Sciatic nerve (tissue), 2 donors: ENCODE measurements around the gene CD300C. TPM values are rescaled to one million over a fixed set of nuclear protein-coding genes. Genes with fewer than 3 reads are reported as not detected.
"Not testable (repeated sequence)": the region's sequence is repeated elsewhere in the genome, so short reads cannot be mapped to it uniquely, and the experiment has no call there.

Experiments
- ATAC-seq: fragments of 200-7000 bp; cut with Tn5 transposase; one replicate; pipeline ENCODE4 v1.9.1; 2020; ENCODE audit warnings: mild to moderate bottlenecking, moderate library complexity
- DNase-seq: peaks from one replicate; pipeline ENCODE4 v3.0.0-alpha.2; 2020; ENCODE audit warnings: low spot score
- intact Hi-C: fragments of 100-400 bp; cut with DNase I; formaldehyde crosslinking; loops from one replicate; pipeline ENCODE4 v1.14.2; 2022
- total RNA-seq: library from RNA; stranded (reverse); fragmentation: NEBNext Ultra II Directional; extraction: Animal tissue kit (Norgen Biotek cat#: 25700); gene quantifications from one replicate; pipeline ENCODE4 v1.2.1, GENCODE V29; 2021
- donor health status: DM: no; HTN: no; CAD: no.
- donor health status: DM: no; HTN: no; CAD: no.

CD300C gene
- total RNA-seq, result 1.7 TPM

DNA sequence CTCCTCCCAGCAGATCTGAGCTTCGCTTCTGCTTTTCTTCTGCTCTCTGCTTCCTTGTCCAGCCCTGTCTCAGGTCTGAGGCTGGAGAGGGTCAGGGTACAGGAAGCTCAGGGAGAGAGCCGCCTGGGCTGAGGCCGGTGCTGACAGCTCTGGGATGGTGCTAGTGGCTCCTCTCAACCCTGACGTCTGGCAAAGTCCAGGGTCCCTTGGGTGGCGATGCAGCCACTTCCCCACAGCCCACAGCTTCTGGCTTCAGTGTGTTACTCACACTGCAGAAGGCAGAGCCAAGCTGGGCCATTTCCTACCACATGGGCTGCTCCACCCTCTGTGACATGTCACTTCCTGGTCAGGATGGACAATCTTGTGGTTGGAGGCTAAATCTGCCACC is at the start of gene CD300C:
Gene CD300C, minus strand, starts transcription at position 273 of the 388 bp plus-strand sequence. CDS start 333 bp downstream, outside the sequence.
- peak; percentile 71 for ATAC-seq

DNA sequence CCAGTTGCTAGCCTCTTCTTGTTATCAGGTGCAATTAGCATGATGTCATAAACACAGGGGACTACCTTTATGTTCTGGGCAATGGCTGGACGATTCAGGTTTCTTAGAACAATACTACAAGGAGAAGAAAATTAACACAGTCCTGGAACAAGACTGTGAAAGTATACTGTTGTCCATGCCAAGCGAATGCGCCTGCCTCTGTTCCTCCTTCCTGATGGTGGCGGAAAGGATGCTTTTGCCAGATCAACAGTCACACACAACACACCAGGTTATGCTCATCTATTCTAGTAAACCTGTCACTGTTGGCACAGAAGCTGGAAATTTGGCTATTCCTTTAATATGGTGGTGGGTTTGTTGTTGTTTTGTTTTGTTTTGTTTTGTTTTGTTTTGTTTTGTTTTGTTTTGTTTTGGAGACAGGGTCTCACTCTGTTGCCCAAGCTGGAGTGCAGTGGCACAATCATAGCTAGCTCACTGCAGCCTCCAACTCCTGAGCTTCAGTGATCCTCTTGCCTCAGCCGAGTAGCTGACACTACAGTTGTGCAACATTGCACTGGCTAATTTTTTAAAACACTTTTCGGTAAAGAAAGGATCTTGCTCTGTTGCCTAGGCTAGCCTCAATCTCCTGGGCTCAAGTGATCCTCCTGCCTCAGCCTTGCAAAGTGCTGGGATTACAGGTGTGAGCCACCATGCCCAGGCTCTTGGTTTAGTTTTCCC is 49.3 kb upstream of the CD300C start:
- intact Hi-C loops, result no loop called here
- DNase-seq (no peak), ATAC-seq (no peak)

More for the DNA sequence above, at the start of gene CD300C:
- intact Hi-C loops, result no loop called here
- no peak for DNase-seq

DNA sequence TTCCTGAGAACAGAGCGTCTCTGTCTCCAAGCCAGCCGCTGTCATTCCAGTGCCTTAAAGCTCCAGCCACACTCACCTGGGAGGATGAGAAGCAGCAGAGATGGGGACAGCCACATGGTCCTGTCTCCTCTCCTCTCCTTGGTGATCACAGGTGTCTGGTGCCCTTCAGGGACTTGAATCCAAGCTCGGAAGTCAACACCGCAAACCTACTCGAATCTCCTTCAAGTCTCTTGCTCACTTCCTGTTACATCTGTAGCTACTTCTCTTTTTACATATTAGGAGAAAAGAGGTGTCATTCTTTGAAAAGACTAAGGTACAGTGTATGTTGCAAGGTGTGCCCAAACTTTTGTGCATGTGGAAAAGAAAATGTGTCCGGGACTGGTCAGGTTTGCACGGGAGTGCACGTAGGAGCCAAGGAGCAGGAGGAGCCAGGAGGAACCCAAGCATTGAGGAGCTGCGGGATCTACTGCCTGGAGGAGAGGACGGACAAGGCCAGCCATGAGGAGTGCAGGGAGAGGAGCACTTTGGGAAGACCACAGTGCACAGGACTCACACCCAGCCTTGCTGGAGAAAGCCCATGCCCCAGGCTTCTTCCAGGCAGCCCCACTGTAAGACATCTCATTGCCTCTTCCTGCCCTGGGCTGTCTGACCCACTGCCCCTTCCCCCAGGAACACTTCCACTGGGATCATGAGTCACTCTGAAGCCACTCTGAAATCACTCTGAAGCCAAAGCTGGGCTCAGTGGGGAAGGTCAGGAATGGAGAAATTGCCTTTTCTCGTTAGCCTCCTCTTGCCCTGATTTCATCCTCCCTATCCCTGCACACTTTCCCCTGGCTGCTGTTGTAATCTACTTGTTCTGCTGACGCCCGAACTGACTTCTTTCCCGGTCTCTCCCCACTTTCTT is 46.4 kb upstream of the CD300C start, which contains the start of gene CD300LD:
Gene CD300LD, minus strand, starts transcription at position 197 of the 904 bp plus-strand sequence. Its CDS starts 81 bp downstream, at position 116.
- no peak for DNase-seq

DNA sequence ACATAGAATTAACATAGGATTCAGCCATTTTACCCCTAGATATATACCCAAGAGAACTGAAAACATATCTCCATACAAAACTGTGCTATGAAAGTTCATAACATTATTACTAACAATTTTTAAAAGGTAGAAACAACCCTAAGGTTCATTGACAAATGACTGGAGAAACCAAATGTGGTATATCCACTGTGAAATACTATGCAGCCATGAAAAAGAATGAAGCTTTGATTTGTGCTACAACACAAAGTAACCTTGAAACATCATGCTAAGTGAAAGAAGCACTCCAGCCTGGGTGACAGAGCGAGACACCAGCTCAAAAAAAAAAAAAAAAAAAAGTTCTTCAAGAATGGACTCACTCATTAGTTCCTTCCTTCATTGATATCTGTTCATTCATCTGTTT is 45.6 kb upstream of the CD300C start:
- no peak for ATAC-seq
- no peak for DNase-seq
- intact Hi-C loops, result no loop called here

More for the DNA sequence above, 46.4 kb upstream of the CD300C start, which contains the start of gene CD300LD:
- intact Hi-C loops, result no loop called here
- no peak for ATAC-seq

DNA sequence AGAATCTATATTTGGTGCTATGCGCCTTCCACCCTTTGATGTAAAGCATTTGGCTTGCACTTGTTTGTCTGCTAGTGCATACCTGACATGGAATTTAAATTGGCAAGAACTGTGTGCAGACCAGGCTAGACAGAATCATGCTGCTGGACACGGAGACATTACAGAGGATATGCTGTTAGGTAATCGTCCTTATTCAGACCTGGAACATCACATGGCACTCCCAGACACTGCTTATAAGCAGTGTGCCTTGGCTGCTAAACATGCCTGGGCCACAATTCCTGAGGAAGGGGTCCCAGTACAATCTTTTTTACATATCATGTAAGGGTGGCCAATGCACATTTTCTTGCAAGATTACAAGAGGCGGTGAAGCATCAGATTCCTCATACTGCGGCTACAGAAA is 39.8 kb upstream of the CD300C start:
- ATAC-seq (no peak), DNase-seq (no peak)
- intact Hi-C loops, result no loop called here

DNA sequence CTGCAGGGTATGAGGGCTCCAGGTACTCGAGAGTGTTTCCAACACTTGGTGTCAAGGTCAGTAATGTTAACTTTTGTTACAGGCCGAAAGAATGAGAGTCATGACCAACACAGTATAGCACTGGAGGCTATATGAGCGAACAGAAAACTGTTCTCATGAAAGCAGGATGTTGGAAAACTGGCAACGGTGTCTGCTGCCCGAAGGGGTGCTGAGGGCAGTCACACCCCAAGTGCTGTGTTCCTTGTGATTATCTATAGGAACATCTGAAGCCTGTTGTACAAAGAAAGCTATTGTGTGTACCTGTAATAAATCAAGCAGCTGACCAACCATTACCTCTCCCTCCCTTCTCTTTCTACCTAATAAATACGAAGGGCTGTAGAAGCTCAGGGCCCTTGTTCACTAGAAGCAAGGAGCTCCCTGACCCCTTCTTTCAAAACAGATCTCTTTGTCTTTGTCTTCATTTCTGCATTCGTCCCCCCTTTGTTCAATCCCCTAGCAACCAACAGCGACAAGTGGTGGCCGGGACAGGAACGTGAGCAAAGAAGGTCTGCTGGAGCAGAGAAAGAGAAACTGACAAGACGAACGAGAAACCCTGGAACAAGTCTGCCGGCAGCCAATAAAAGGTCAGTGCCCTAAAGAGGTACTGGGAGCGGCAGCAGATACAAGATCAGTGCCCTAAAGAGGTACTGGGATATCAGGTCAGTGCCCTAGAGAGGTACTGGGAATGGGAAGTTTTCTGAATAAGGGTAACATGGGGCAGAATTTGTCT is 38.6 kb upstream of the CD300C start:
- intact Hi-C loops, result no loop called here
- no peak for ATAC-seq
- DNase-seq, result no peak

DNA sequence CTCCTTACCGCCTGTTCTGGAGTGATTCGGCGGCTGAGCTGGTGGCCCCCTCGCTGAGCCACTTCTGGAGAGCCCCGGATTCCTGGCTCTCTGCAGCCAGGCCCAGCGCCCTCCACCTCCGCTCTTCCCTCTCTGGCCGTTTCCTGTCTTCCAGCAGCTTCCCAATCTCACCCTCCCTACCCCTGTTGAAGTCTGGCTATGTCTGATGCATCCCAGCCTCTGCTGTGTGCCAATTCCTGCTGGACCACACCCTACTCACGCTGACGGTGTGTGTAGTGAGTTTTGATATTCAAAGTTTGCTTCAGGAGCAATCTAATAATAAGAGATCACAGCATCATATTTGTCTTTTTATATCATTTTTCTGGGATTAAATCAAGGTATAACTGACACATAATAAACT is 36.7 kb upstream of the CD300C start:
- intact Hi-C loops, result no loop called here
- DNase-seq (no peak), ATAC-seq (no peak)

DNA sequence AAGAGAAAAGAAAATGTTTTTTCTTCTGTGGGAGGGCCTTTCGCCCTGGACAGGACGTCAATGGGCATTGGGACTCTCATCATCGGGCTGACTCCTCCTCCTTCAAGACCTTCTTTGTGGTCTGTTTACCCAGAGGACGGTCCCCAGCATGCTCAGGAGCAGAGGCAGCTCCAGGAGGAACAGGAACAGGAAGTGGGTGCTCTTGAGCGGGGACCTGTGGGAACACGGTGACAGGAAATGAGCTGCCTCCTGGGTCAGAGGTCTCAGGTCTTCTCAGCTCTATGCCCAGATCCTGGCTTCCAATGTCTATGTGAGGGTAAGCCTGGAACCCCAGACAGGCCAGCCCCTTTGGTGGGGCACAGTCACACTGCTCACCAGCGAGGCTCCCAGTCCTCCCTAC is 34.0 kb upstream of the CD300C start:
- DNase-seq (no peak), ATAC-seq (no peak)
- intact Hi-C loops, result no loop called here

DNA sequence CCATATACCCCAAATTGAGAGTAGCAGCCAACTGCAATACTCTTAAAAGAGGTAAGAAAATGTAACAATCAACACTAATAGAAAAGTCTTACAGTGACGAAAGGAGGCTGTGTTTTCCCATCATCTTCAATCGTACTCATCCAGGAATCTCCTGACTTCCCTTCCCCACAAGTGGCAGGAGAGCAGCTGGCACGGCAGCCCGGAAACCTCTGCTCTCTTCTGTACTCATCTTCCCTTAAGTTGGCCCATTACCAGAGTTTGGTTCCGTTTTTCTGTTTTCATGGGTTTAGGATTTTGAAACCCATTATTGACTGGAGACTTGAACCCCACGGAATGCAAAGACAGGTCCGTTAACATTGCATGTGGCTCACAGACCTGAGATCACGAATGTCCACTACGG is 33.1 kb upstream of the CD300C start:
- intact Hi-C loops, result no loop called here
- no peak for ATAC-seq
- DNase-seq, result no peak

DNA sequence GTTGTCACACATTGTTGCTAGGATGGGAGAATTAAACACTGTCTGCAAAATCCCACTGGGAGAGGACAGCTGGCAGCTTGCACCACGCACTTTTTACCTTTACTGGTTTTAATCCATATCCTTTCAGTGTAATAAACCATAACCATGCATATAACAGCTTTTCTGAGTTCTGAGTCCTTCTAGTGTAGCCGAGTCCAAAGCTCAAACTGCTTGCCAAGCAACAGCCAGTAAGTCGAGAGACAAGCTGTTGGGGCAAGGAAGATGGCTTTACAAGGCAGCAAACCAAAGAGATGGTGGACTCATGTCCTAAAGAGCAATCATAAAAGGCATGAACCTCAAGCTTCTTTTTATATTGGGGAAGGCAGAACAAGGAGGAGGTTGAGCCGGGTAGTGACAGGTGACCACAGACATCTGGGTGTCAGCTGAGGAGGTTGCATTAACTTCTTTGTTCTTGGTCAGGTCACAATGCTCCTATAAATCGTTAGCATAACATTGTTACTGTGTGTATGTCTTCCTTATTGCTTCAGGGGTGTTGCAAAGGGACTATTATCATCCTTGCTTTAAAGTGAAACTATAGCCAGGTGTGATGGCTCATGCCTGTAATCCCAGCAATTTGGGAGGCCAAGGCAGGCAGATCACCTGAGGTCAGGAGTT is 28.7 kb upstream of the CD300C start:
- DNase-seq, result no peak
- intact Hi-C loops, result no loop called here
- ATAC-seq, result no peak

DNA sequence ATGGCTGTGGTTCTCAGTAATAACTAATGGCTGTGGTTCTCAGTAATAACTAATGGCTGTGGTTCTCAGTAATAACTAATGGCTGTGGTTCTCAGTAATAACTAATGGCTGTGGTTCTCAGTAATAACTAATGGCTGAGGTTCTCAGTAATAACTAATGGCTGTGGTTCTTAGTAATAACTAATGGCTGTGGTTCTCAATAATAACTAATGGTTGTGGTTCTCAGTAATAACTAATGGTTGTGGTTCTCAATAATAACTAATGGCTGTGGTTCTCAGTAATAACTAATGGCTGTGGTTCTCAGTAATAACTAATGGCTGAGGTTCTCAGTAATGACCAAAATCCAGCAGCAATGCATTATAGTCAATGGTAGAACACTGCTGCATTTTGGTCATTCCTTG is 27.7 kb upstream of the CD300C start:
- DNase-seq, intact Hi-C loops, ATAC-seq: not testable (repeated sequence)

DNA sequence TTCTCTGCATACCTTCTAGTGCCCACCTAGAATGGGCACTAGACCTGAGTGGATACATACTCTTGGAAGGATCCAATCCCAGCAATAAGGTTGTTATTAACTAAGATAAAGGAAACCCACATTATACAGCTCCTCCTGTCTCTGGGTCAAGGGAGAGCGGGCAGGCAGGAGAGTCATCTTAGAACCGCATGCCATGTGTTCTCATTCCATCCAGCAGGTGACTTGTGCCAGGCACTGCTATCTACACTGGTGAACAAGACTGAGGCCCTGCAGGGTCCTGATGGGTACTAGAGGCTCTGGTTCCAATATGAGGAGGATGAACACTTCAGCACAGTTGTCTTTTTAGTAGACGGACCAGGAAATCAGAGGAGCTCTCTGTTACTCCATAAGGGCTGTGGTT is 27.3 kb upstream of the CD300C start:
- ATAC-seq, result no peak
- intact Hi-C loops, result no loop called here

DNA sequence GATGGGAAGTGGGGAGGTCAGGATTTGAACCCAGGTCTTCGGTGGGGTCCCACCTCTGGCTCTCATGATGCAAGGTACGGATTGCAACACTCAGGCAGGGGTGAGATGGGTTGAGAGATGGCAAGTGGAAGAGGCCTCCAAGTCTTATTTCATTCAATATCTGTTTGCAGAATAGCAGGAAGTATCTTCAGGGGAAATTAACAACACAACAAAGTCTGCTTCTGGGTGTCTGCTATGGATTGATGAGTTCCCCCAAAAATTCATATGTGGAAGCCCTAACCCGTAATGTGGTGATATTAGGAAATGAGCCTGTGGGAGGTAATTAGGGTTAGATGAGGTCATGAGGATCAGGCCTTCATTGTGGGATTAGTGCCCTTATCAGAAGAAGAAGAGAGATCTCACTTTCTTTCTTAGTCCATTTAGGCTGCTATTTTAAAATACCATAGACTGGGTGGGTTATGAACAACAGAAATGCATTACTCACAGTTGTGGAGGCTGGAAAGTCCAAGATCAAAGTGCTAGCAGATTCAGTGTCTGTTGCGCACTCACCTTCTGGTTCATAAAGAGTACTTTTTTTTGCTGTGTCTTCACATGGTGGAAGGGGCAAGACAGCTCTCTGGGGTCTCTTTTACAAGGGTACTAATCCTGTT is 25.8 kb upstream of the CD300C start:
- DNase-seq, result no peak
- intact Hi-C loops, result no loop called here
- no peak for ATAC-seq

More for the DNA sequence above, 27.3 kb upstream of the CD300C start:
- DNase-seq, result no peak

DNA sequence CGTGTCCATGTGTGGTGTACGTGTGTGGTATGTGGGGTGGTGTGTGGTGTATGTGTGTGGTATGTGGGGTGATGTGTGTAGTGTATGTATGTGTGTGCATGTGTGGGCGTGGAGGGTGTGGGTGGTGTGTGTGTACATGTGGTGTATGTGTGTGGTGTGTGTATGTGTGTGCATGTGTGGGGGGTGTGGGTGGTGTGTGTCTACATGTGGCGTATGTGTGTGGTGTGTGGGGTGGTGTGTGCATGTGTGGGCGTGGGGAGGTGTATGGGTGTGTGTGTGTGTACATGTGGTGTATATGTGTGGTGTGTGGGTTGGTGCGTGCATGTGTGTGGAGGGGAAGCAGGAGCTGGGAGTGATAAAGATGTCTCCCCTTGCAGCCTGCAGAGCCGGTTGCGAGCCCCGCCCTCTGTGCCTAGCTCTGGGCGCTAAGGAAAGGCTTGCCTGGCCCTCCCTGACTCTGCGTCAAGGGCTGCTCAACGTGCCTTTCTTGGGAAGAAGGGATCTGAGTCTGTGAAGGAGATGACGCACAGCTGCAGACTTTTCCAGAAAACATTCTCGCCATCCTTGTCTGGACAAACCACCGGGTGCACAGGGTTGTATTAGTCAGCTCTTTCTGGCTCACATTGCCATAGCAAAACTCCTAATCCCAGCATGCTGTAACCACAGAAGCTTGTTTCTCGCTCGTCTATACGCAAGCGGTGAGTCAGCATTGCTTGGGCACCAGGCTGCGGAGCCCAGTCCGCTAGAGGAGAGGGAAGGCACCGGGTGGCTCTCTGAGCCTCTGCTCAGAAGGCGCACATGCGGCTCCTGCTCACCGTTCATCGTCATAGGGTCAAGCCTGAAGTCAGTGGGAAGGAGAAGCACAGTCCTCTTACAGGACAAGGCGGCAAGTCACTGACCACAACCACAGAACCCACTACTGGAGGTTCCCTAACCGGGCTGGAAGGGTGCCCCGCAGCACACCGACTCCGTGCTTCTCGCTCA is 23.4 kb upstream of the CD300C start:
- ATAC-seq (peak; percentile 88), DNase-seq (peak; percentile 68)
- intact Hi-C loops, result no loop called here

DNA sequence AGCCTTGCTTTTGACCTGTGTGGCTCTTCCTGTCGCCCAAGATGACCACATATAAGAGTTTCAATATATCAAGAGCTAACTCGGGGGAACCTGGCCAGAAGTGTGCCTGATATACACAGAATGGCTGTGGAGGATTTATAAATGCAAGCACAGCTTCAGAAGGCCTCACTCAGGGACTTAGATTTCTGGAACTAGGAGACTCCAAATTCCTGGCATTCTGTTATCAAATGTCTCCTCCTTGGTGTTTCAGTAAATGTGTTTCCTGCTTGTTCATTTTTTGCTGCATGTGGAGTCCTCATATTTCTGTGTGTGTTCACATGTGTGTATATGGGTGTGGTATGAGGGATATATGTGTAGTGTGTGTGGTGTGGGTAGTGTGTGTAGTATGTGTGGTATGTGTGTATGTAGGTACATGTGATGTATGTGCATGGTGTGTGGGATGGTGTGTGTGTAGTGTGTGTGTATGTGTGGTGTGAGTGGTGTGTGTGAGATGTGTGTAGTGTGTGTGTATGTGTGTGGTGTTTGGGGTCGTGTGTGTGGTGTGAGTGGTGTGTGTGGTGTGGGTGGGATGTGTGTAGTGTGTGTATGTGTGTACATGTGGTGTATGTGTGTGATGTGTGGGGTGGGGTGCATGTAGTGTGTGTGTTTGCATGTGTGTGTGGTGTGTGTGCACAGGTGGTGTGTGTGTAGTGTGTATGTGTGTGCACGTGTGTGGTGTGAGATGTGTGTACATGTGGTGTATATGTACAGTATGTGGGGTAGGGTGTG is 22.4 kb upstream of the CD300C start:
- ATAC-seq (no peak), DNase-seq (no peak)
- intact Hi-C loops, result no loop called here

DNA sequence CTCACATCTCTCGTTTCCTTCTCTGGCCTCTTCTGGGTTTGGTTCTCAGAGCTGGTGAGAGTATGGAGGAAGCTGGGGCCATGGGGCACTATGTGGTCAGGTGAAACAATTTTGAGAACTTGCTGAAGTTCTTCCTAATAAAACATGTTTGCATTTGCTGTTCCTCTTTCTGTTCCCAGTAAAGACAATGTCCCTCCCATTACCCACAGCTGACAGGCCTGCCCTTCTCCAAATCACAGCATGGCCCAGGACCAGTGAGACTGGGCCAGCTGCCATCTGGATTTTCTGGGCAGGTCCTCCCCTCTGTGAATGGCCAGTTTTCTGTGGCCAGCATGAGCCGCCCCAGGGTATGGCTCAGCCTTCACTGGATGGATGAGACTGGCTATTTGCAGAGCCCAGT is 21.5 kb upstream of the CD300C start, which contains the start of gene CD300H:
Gene CD300H, minus strand, starts transcription at position 113 of the 400 bp plus-strand sequence.
- DNase-seq (no peak), ATAC-seq (peak; percentile 31)
- intact Hi-C loops, result no loop called here
